Glutamatergic neuron (in vitro differentiated cells): Measurements from ENCODE around the gene TMEM129. TPM values are rescaled to one million over a fixed set of nuclear protein-coding genes. Genes with fewer than 3 reads are reported as not detected.

ENCODE experiments used
- DNase-seq: peaks from one replicate; pipeline ENCODE4 v3.0.0; 2022
- H3K27ac Mint-ChIP-seq: one replicate; pipeline ENCODE4 v1.8.0; 2020; ENCODE audit warnings: mild to moderate bottlenecking, mixed read lengths, inconsistent platforms; ENCODE audit not compliant: unreplicated experiment
- H3K27me3 Mint-ChIP-seq: one replicate; pipeline ENCODE4 v1.8.0; 2020; ENCODE audit warnings: mild to moderate bottlenecking, moderate library complexity, mixed read lengths, inconsistent platforms; ENCODE audit not compliant: unreplicated experiment
- H3K36me3 Mint-ChIP-seq: one replicate; pipeline ENCODE4 v1.8.0; 2020; ENCODE audit warnings: mild to moderate bottlenecking, mixed read lengths, inconsistent platforms; ENCODE audit not compliant: unreplicated experiment
- H3K4me1 Mint-ChIP-seq: one replicate; pipeline ENCODE4 v1.8.0; 2020; ENCODE audit warnings: mild to moderate bottlenecking, low read depth, mixed read lengths, inconsistent platforms; ENCODE audit not compliant: unreplicated experiment
- H3K4me3 Mint-ChIP-seq: one replicate; pipeline ENCODE4 v1.8.0; 2020; ENCODE audit warnings: mild to moderate bottlenecking, mixed read lengths, inconsistent platforms; ENCODE audit not compliant: unreplicated experiment
- H3K9me3 Mint-ChIP-seq: one replicate; pipeline ENCODE4 v1.8.0; 2020; ENCODE audit warnings: mild to moderate bottlenecking, moderate library complexity, mixed read lengths, inconsistent platforms; ENCODE audit not compliant: unreplicated experiment
- total RNA-seq: library from RNA; stranded (reverse); fragmentation: NEBNext Ultra II Directional; extraction: Animal tissue kit (Norgen Biotek cat#: 25700); gene quantifications from one replicate; pipeline ENCODE4 v1.2.1, GENCODE V29; 2021; ENCODE audit not compliant: unreplicated experiment
- TF ChIP-seq, protein P1 (sequence below): fragments of 200-600 bp; sonication (generic); IDR thresholded peaks from one replicate; pipeline ENCODE4 v1.5.0; 2021; ENCODE audit not compliant: partially characterized antibody, unreplicated experiment

Gene TMEM129
- total RNA-seq, 1 donor from 2014 or later, result 23.8 TPM

DNA sequence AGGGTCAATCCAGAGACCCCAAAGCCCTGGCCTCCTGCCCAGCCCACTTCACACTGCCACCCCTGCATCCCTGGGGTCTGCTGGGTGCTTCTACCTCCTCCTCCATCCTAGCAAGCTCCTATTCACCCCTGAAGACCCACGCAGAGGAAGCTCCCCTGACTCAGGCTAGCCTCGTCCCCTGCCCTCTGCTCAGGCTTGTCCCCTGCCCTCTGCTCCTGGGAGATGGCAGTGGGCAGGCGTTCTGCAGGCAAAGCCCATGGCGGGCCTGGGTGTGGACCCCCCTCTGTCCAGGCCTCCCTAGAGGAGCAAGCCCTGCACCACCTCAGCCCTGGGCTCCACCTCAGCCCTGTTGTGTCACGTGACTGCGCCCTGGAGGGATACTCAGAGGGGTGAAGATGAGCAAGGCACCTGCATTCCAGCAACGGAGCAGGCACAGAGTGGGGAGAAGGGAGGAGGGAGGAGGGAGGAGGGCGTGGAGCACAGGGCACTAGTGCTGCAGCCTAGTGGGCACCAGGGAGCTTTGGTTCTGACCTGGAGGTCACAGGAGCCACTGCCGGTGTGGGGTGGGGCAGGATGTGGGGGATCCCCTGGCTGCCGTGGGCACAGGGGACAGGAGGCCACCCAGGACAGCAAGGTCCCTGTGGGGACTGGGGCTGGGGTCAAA, 44.4 kb upstream of the TMEM129 start:
- TF ChIP-seq, protein P1, sequence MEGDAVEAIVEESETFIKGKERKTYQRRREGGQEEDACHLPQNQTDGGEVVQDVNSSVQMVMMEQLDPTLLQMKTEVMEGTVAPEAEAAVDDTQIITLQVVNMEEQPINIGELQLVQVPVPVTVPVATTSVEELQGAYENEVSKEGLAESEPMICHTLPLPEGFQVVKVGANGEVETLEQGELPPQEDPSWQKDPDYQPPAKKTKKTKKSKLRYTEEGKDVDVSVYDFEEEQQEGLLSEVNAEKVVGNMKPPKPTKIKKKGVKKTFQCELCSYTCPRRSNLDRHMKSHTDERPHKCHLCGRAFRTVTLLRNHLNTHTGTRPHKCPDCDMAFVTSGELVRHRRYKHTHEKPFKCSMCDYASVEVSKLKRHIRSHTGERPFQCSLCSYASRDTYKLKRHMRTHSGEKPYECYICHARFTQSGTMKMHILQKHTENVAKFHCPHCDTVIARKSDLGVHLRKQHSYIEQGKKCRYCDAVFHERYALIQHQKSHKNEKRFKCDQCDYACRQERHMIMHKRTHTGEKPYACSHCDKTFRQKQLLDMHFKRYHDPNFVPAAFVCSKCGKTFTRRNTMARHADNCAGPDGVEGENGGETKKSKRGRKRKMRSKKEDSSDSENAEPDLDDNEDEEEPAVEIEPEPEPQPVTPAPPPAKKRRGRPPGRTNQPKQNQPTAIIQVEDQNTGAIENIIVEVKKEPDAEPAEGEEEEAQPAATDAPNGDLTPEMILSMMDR, result no peak
- Mint-ChIP-seq H3K4me1 (no peaks in the 10 kb centered on the region), H3K4me3 (no peak overlapping the region), H3K27me3 (no peaks in the 10 kb centered on the region), H3K27ac (no peak overlapping the region), H3K9me3 (peaks cover 2% of the 10 kb centered on the region), H3K36me3 (no peaks in the 10 kb centered on the region)
- DNase-seq, result no peak

DNA sequence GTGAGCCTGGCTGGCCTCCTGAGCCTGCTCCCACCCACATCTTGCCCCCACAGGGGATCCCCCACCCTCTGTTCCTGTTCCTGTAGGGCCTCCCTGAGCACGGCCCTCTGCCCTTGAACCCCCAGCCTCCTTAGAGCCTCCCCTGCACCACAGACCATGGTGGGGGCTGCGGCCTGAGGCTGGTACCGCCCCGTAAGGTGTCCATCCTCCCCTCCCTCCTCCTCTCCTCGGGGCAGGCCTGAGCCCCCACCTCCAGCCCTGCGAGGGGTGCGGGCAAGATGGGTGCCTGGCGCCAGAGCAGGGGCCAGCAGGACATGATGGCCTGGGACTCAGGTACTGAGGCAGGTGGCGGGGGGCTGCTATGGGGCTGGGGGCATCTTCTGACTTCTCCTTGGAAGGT, 43.5 kb upstream of the TMEM129 start:
- Mint-ChIP-seq H3K9me3 (peaks cover 2% of the 10 kb centered on the region), H3K27ac (no peak overlapping the region), H3K4me3 (no peak overlapping the region), H3K27me3 (no peaks in the 10 kb centered on the region), H3K4me1 (no peaks in the 10 kb centered on the region), H3K36me3 (no peaks in the 10 kb centered on the region)
- TF ChIP-seq, protein P1, result no peak
- no peak for DNase-seq

DNA sequence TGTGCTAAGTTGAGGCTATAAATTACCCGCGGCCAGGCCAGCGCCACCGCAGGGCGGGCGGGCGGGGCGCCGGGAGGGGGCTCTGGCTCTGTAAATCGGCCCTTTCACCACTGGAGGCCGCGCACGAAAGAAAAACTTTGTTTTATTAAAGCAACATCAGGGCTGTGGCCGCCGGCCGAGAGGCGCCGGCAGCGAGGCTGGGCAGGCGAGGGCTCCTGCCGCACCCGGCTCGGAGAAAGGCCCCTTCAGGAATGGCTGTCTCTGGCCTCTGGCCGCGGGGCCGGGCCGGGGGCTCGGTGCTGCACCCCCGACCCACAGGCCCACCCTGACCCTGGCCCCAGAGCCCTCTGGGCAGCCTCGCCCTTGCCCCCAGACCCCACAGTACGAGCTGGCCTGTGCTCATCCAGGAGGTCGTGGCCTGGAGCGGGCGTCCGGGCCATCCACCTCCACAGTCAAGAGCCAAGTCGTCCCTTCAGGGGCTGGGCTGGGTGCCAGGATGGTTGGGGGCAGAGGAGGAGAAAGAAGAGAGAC, 42.5 kb upstream of the TMEM129 start:
- TF ChIP-seq, protein P1, result no peak
- DNase-seq, result no peak
- Mint-ChIP-seq H3K36me3 (no peaks in the 10 kb centered on the region), H3K4me1 (no peaks in the 10 kb centered on the region), H3K9me3 (peaks cover 2% of the 10 kb centered on the region), H3K27ac (no peak overlapping the region), H3K27me3 (no peaks in the 10 kb centered on the region), H3K4me3 (no peak overlapping the region)

DNA sequence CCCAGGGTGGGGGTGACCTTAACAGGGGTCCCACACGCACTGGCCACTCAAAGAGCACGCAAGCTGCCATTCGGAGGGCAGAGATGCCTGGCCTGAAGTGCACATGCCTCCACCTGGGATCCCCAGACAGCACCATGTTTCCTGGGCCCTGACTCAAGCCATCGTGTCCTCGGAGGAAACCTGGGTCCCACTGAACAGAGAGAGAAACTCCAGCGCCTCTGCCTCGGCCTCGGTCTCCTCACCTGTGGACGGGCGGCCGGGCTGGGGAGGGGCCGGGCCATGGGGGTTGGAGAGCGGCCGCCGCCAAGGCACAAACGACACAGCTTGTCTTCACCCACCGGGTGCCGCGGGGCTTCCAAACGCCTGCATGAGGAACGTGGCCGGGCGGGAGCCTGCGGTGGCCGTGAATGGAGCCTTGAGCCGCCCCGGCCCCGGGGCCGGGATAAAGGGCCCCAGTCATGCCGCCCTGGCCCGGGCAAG, 42.0 kb upstream of the TMEM129 start:
- H3K27me3 Mint-ChIP-seq, result no peaks in the 10 kb centered on the region
- H3K9me3 Mint-ChIP-seq, result peaks cover 2% of the 10 kb centered on the region
- H3K27ac Mint-ChIP-seq, result no peak overlapping the region
- no peaks in the 10 kb centered on the region for H3K36me3 Mint-ChIP-seq
- no peak overlapping the region for H3K4me3 Mint-ChIP-seq
- no peak for DNase-seq
- no peaks in the 10 kb centered on the region for H3K4me1 Mint-ChIP-seq
- TF ChIP-seq, protein P1, result no peak

DNA sequence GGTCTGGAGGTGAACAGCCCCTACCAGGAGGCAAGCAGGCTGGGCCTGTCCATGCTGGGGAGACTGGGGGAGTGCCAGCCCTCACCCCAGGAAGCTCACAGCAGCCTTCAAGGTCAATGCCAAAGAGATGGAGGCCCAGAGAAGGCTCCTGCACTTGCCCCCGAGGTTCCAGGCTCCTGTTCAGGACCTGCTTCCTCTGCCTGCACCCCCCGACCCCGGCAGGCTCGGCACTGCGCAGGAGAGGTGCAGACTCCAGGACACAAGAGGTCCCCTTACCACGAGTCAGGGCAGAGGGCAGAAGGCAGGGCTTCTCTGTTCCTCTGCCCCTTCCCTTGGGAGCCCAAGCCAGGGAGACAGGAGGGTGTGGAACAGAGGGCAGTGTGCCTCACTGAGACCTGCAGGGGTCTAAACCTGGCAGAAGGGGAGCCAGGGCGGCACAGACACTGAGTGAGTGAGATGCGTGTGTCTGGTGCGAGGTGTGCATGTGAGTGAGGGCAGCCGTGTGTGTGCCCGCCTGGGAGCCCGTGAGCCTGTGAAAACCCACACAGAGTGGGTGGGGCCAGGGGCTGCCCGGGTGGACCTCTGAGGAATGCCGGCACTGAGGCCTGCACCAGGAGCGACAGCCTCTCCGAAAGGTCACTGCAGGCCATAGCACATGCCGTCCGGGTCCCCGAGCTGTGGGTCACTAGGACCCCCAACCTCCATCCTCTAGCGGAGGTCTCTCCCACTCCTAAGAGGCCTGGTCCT, 41.3 kb upstream of the TMEM129 start:
- no peaks in the 10 kb centered on the region for H3K4me1 Mint-ChIP-seq
- H3K4me3 Mint-ChIP-seq, result no peak overlapping the region
- TF ChIP-seq, protein P1, result no peak
- DNase-seq, result no peak
- peaks cover 2% of the 10 kb centered on the region for H3K9me3 Mint-ChIP-seq
- H3K27ac Mint-ChIP-seq, result no peak overlapping the region
- no peaks in the 10 kb centered on the region for H3K36me3 Mint-ChIP-seq
- no peaks in the 10 kb centered on the region for H3K27me3 Mint-ChIP-seq
